HG02623 (cell line): Measurements from ENCODE around the gene FBXW4.

Experiments
- ATAC-seq: cut with Tn5 transposase; IDR thresholded peaks from one replicate; pipeline ENCODE4 v1.9.1; 2021; ENCODE audit warnings: moderate library complexity; ENCODE audit not compliant: unreplicated experiment

The FBXW4 gene

GRCh38 chr10:101569323-101569621, 125.7 kb downstream of the FBXW4 start:
- ATAC-seq: no peak

DNA sequence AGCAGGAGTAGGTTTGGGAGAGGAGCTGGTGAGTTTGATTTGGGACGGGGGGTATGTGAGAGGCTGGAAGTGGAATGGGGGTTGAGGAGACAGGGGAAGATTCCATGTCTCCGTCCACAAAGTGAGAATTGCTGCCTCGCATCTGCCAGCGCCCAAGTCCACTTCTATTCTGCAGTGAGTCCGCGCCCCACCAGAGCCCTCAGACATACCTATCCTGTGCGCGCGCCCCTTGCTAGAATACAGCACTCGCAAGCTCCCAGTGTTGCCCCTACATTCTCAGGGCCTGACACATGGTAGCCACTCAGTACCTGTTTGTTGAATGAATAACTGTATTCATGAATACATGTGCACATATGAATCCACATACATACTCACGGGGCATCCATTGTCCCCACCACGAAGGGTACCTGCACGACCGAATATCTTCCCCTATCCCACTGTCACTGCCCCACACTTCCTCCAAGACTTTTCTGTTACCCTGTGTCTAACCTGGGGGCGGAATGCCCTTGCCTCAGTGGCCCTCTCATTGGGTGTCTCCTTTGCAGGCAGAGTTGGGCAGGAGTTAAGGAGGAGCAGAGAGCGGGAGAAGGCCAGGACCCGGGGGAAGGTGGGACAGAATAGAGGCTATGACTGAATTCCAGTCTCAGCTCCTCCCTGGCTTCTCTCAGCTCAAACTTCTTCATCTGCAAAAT, 126.8 kb downstream of the FBXW4 start:
- ATAC-seq: no peak

GRCh38 chr10:101567165-101568006, 127.6 kb downstream of the FBXW4 start:
- ATAC-seq: no peak

DNA sequence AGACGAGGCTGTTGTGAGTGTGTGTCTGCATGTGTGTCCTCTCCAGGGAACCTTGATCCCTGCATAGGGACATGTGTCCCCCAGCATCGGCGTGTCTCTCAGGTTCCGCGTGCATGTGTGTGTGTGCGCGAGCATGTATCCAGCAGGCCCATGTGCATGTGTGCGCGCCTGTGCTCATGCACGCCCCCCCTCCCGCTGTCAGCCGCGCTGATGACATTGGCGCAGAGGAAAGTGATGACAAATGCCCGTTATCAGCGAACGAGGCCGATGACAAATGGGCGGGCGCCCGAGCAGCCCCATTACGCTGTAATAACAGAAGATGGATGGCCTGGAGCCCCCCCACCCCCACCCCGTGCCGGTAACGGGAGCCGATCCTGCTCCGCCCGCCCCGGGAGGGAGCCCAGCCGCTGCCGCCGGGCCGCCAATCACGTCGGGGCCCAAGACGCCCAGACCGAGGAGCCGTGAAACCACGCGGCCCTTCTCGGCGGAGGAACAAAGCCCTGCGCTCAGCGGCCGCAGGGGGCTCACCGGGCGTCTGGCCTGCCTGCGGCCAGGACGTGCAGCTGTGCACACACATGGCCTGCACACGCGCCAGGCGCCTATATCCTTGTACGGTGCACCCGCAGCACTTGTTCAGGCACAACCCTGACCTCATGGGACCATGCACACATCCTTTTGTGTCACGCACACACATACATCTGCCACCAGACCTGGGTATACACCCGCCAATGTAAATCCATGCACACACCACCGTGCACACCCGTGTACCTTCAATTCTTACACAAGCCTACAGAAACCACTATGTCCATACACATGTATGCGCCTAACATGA, 128.4 kb downstream of the FBXW4 start:
- ATAC-seq: no peak

DNA sequence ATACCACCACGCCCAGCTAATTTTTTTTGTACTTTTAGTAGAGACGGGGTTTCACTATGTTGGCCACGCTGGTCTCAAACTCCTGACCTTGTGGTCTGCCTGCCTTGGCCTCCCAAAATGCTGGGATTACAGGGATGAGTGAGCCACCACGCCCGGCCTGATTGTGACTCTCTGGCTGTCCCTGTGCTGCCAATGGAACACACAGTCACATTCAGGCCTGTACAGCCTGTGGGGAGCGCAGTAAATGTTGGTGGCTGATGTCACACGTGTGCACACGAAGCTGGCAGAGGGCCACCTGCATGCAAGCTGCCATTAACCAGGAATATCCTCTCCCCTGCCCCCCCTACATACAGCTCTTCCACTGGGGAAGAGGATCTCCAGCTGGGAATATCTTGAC, 129.0 kb downstream of the FBXW4 start:
- no peak for ATAC-seq

GRCh38 chr10:101565370-101565900, 129.5 kb downstream of the FBXW4 start:
- no peak for ATAC-seq

- ATAC-seq: no peak
Observed at GRCh38 chr10:101564490-101564991, 130.4 kb downstream of the FBXW4 start.

DNA sequence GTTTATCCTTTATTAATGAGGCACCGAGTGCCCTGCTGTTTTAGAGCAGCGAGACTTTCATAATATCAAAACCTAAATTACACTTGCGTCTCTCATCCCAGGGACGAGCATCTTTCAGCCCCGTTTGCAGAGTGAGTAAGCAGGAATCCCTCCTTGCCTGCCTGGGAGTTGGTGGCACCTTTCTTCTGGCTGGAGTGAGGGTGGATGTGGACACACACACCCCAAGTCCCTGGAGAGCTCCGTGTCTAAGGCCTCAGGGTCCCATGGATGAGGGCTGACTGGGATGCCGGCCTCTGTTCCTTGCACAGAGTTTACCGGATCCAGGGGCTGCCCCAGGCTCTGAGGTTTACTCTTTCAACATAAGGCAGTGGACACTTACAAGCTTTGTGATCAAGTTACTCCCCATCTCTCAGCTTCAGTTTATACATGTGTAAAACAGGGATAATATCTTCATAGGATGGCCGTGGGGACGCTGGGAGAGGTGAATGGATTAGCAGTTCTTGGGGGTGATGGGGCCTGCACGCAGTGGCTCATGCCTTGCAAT, 131.4 kb downstream of the FBXW4 start:
- ATAC-seq: no peak

DNA sequence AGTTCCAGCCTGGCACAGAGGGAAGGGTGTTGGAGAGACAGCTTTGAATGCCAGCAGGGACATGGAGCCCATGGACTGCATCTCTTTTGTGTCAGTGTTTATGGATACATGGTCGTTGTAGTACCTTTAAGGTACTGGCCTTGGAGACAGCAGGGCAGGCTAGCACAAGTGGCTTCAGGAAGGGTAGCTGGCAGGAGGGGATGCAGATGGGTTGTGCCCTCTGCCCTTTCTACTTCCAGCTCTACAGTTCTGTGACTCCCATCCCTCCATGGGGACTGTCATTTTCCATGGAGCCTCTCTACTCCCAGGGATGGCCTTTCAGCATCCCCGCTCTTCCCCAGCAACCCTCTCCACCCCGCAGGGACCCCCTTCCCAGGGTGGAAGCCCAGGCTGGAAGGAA, 132.0 kb downstream of the FBXW4 start:
- ATAC-seq: no peak

GRCh38 chr10:101562231-101562630, 132.7 kb downstream of the FBXW4 start:
- ATAC-seq: no peak

GRCh38 chr10:101561068-101561915, 133.7 kb downstream of the FBXW4 start:
- no peak for ATAC-seq
